ENCODE data around the gene C1QTNF1. TPM values are rescaled to one million over a fixed set of nuclear protein-coding genes. Genes with fewer than 3 reads are reported as not detected.

C1QTNF1 gene
- total and polyA plus RNA-seq, 3 donors from 2014 or later, result 9.1 to 22.5 (median 9.8) TPM

- Histone ChIP-seq H3K4me1 (peaks cover under 1% of the 10 kb centered on the region), H3K9me3 (no peaks in the 10 kb centered on the region), H3K27ac (no peak overlapping the region), H3K27me3 (no peaks in the 10 kb centered on the region), H3K4me3 (no peak overlapping the region), H3K36me3 (ENCODE audit: low read depth, missing control alignments) (no peaks in the 10 kb centered on the region)
- WGBS, 2 donors, result 97 to 99% methylated on average over 6 of the region's 6 CpGs
- intact Hi-C loops (cut with DNase I; ENCODE audit: low total_unique reads), result no loop called here
- TF ChIP-seq POLR2A (IDR thresholded peaks at IDR 0.05), result no peak
- no peak for TF ChIP-seq CTCF (IDR thresholded peaks at IDR 0.05)
- DNase-seq, result no peak
Measured at GRCh38 chr17:79051306-79051705, 27.3 kb downstream of the C1QTNF1 start.

GRCh38 chr17:79052131-79052530, 28.2 kb downstream of the C1QTNF1 start:
- Histone ChIP-seq H3K27ac (no peak overlapping the region), H3K4me3 (no peak overlapping the region), H3K36me3 (ENCODE audit: low read depth, missing control alignments) (no peaks in the 10 kb centered on the region), H3K9me3 (no peaks in the 10 kb centered on the region), H3K27me3 (no peaks in the 10 kb centered on the region), H3K4me1 (no peaks in the 10 kb centered on the region)
- DNase-seq, result no peak
- intact Hi-C loops (cut with DNase I; ENCODE audit: low total_unique reads), result no loop called here
- no peak for TF ChIP-seq POLR2A (IDR thresholded peaks at IDR 0.05)
- no peak for TF ChIP-seq CTCF (IDR thresholded peaks at IDR 0.05)
- 93% methylated on average over 1 of the region's 1 CpG for WGBS, 2 donors

GRCh38 chr17:79053251-79053925, 29.4 kb downstream of the C1QTNF1 start:
- no peaks in the 10 kb centered on the region for H3K27me3 ChIP-seq
- H3K36me3 ChIP-seq (ENCODE audit: low read depth, missing control alignments), result no peaks in the 10 kb centered on the region
- DNase-seq, result no peak
- no peaks in the 10 kb centered on the region for H3K9me3 ChIP-seq
- H3K27ac ChIP-seq, result no peak overlapping the region
- TF ChIP-seq POLR2A (IDR thresholded peaks at IDR 0.05) (no peak), CTCF (IDR thresholded peaks at IDR 0.05) (no peak)
- 71 to 77% methylated on average over 2 of the region's 2 CpGs for WGBS, 2 donors
- intact Hi-C loops (cut with DNase I; ENCODE audit: low total_unique reads), result no loop called here
- no peak overlapping the region for H3K4me3 ChIP-seq
- H3K4me1 ChIP-seq, result no peaks in the 10 kb centered on the region

- no peak overlapping the region for H3K4me3 ChIP-seq
- H3K36me3 ChIP-seq (ENCODE audit: low read depth, missing control alignments), result no peaks in the 10 kb centered on the region
- 87 to 91% methylated on average over 2 of the region's 2 CpGs for WGBS, 2 donors
- peak overlapping the region in 1 of 2 donors; percentile 24 for H3K27ac ChIP-seq
- H3K27me3 ChIP-seq, result no peaks in the 10 kb centered on the region
- no peak for TF ChIP-seq CTCF (IDR thresholded peaks at IDR 0.05)
- TF ChIP-seq POLR2A (IDR thresholded peaks at IDR 0.05), result no peak
- intact Hi-C loops (cut with DNase I; ENCODE audit: low total_unique reads), result no loop called here
- no peaks in the 10 kb centered on the region for H3K4me1 ChIP-seq
- no peaks in the 10 kb centered on the region for H3K9me3 ChIP-seq
- DNase-seq, result no peak
Measured at GRCh38 chr17:79054200-79054960, 30.4 kb downstream of the C1QTNF1 start.

Data from testis (tissue), 3 donors.